K562 (cell line): Measurements from ENCODE around the gene TSPOAP1. TPM values are rescaled to one million over a fixed set of nuclear protein-coding genes. Genes with fewer than 3 reads are reported as not detected.

Source experiments
- ARNT ChIP-seq, 2 experiments: fragments of 450-650 bp; IDR thresholded peaks; 2 replicates each; pipeline ENCODE4 v1.6.1; 2016; ENCODE audit warnings: mild to moderate bottlenecking in 1 of 2
- CBX5 ChIP-seq: IDR thresholded peaks from 2 replicates; pipeline ENCODE4 v1.6.1; 2014; ENCODE audit warnings: low read depth, borderline replicate concordance
- E2F6 ChIP-seq, 2 experiments: IDR thresholded peaks; 2 replicates each; pipeline ENCODE4 v1.6.1; 2011; ENCODE audit warnings: borderline replicate concordance in 1 of 2, control low read depth in 1 of 2, low read depth in 1 of 2, low read length in 1 of 2, mild to moderate bottlenecking in 1 of 2, mixed read lengths in 1 of 2, moderate library complexity in 1 of 2; ENCODE audit not compliant: insufficient read depth in 1 of 2, insufficient read length in 1 of 2, poor library complexity in 1 of 2, severe bottlenecking in 1 of 2; ENCODE audit errors: extremely low read depth in 1 of 2
- MAZ ChIP-seq, 2 experiments: fragments of 450-650 bp in 1 of 2; sonication (generic) in 1 of 2; formaldehyde crosslinking; IDR thresholded peaks in 1 of 2; conservative IDR thresholded peaks in 1 of 2; 2 replicates each; pipeline versions ENCODE4 v1.4.0 to v1.5.0; 2020; ENCODE audit warnings: mild to moderate bottlenecking in 1 of 2, missing genetic modification reagents in 1 of 2
- NFE2L1 ChIP-seq: fragments of 450-650 bp; IDR thresholded peaks from 2 replicates; pipeline ENCODE4 v1.6.1; 2016; ENCODE audit warnings: missing genetic modification characterization, low read depth, mild to moderate bottlenecking, missing compliant biosample characterization, moderate library complexity, borderline replicate concordance
- polyA plus RNA-seq, 8 experiments: library from polyadenylated mRNA; depleted of rRNA in 4 of 8; stranded (reverse) in 5 of 8; unstranded in 3 of 8; fragments of >200 nt; fragmentation: Nextera tagmentation in 2 of 8; fragmentation: Illumina TruSeq in 1 of 8; extraction: Ambion mirVana in 2 of 8; extraction: Trizol in 1 of 8; gene quantifications; 2 replicates each; pipeline versions ENCODE4 v1.2.1 to v1.2.3, GENCODE V29; 2011 to 2014; ENCODE audit warnings: inconsistent platforms in 1 of 8, missing spikeins in 1 of 8
- total RNA-seq, 7 experiments: library from RNA; depleted of rRNA in 6 of 7; stranded (reverse); fragments of >200 nt in 6 of 7; fragmentation: Illumina TruSeq in 2 of 7; extraction: Trizol in 2 of 7; gene quantifications; 2 replicates each; pipeline versions ENCODE4 v1.2.1 to v1.2.3, GENCODE V29; 2011 to 2021; ENCODE audit warnings: low replicate concordance in 1 of 7
- TF ChIP-seq, protein P1 (sequence below): fragments of 450-650 bp; IDR thresholded peaks from 2 replicates; pipeline ENCODE4 v1.6.1; 2016; ENCODE audit warnings: mild to moderate bottlenecking, moderate library complexity
- TF ChIP-seq, protein P2 (sequence below): fragments of 250-450 bp; sonication (Bioruptor Pico); IDR thresholded peaks from 2 replicates; pipeline ENCODE4 v1.4.0; 2020

TSPOAP1 gene
- total and polyA plus RNA-seq, 9 of the 15 experiments (the other 6 are each of a cell fraction or from before 2014, with no cell fraction given) = 0.87 to 3.9 (median 1.8) TPM; not detected in 2

GRCh38 chr17:58364270-58364942 lies 35.8 kb upstream of the TSPOAP1 start (continued):
- TF ChIP-seq E2F6 (IDR thresholded peaks at IDR 0.05; ENCODE audit: borderline replicate concordance in 1 of 2, extremely low read depth in 1 of 2, insufficient read depth in 1 of 2, insufficient read length in 1 of 2, low read depth in 1 of 2, low read length in 1 of 2, poor library complexity in 1 of 2, severe bottlenecking in 1 of 2) = no peak
- no peak for TF ChIP-seq CBX5
- TF ChIP-seq, protein P1, sequence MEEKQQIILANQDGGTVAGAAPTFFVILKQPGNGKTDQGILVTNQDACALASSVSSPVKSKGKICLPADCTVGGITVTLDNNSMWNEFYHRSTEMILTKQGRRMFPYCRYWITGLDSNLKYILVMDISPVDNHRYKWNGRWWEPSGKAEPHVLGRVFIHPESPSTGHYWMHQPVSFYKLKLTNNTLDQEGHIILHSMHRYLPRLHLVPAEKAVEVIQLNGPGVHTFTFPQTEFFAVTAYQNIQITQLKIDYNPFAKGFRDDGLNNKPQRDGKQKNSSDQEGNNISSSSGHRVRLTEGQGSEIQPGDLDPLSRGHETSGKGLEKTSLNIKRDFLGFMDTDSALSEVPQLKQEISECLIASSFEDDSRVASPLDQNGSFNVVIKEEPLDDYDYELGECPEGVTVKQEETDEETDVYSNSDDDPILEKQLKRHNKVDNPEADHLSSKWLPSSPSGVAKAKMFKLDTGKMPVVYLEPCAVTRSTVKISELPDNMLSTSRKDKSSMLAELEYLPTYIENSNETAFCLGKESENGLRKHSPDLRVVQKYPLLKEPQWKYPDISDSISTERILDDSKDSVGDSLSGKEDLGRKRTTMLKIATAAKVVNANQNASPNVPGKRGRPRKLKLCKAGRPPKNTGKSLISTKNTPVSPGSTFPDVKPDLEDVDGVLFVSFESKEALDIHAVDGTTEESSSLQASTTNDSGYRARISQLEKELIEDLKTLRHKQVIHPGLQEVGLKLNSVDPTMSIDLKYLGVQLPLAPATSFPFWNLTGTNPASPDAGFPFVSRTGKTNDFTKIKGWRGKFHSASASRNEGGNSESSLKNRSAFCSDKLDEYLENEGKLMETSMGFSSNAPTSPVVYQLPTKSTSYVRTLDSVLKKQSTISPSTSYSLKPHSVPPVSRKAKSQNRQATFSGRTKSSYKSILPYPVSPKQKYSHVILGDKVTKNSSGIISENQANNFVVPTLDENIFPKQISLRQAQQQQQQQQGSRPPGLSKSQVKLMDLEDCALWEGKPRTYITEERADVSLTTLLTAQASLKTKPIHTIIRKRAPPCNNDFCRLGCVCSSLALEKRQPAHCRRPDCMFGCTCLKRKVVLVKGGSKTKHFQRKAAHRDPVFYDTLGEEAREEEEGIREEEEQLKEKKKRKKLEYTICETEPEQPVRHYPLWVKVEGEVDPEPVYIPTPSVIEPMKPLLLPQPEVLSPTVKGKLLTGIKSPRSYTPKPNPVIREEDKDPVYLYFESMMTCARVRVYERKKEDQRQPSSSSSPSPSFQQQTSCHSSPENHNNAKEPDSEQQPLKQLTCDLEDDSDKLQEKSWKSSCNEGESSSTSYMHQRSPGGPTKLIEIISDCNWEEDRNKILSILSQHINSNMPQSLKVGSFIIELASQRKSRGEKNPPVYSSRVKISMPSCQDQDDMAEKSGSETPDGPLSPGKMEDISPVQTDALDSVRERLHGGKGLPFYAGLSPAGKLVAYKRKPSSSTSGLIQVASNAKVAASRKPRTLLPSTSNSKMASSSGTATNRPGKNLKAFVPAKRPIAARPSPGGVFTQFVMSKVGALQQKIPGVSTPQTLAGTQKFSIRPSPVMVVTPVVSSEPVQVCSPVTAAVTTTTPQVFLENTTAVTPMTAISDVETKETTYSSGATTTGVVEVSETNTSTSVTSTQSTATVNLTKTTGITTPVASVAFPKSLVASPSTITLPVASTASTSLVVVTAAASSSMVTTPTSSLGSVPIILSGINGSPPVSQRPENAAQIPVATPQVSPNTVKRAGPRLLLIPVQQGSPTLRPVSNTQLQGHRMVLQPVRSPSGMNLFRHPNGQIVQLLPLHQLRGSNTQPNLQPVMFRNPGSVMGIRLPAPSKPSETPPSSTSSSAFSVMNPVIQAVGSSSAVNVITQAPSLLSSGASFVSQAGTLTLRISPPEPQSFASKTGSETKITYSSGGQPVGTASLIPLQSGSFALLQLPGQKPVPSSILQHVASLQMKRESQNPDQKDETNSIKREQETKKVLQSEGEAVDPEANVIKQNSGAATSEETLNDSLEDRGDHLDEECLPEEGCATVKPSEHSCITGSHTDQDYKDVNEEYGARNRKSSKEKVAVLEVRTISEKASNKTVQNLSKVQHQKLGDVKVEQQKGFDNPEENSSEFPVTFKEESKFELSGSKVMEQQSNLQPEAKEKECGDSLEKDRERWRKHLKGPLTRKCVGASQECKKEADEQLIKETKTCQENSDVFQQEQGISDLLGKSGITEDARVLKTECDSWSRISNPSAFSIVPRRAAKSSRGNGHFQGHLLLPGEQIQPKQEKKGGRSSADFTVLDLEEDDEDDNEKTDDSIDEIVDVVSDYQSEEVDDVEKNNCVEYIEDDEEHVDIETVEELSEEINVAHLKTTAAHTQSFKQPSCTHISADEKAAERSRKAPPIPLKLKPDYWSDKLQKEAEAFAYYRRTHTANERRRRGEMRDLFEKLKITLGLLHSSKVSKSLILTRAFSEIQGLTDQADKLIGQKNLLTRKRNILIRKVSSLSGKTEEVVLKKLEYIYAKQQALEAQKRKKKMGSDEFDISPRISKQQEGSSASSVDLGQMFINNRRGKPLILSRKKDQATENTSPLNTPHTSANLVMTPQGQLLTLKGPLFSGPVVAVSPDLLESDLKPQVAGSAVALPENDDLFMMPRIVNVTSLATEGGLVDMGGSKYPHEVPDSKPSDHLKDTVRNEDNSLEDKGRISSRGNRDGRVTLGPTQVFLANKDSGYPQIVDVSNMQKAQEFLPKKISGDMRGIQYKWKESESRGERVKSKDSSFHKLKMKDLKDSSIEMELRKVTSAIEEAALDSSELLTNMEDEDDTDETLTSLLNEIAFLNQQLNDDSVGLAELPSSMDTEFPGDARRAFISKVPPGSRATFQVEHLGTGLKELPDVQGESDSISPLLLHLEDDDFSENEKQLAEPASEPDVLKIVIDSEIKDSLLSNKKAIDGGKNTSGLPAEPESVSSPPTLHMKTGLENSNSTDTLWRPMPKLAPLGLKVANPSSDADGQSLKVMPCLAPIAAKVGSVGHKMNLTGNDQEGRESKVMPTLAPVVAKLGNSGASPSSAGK = peak; percentile 35; the same call in 1 of the 2 replicates
- TF ChIP-seq MAZ (CRISPR knock-in tag; conservative IDR thresholded peaks at IDR 0.05 in 1 of 2, IDR thresholded peaks at IDR 0.05 in 1 of 2) = peak; percentile 60 to 78; a peak in 3 of 4 replicates
- no peak for TF ChIP-seq NFE2L1 (tag)
- TF ChIP-seq ARNT (IDR thresholded peaks at IDR 0.05) = peak; percentile 67 to 76; a peak in 1 of 4 replicates
- TF ChIP-seq, protein P2, sequence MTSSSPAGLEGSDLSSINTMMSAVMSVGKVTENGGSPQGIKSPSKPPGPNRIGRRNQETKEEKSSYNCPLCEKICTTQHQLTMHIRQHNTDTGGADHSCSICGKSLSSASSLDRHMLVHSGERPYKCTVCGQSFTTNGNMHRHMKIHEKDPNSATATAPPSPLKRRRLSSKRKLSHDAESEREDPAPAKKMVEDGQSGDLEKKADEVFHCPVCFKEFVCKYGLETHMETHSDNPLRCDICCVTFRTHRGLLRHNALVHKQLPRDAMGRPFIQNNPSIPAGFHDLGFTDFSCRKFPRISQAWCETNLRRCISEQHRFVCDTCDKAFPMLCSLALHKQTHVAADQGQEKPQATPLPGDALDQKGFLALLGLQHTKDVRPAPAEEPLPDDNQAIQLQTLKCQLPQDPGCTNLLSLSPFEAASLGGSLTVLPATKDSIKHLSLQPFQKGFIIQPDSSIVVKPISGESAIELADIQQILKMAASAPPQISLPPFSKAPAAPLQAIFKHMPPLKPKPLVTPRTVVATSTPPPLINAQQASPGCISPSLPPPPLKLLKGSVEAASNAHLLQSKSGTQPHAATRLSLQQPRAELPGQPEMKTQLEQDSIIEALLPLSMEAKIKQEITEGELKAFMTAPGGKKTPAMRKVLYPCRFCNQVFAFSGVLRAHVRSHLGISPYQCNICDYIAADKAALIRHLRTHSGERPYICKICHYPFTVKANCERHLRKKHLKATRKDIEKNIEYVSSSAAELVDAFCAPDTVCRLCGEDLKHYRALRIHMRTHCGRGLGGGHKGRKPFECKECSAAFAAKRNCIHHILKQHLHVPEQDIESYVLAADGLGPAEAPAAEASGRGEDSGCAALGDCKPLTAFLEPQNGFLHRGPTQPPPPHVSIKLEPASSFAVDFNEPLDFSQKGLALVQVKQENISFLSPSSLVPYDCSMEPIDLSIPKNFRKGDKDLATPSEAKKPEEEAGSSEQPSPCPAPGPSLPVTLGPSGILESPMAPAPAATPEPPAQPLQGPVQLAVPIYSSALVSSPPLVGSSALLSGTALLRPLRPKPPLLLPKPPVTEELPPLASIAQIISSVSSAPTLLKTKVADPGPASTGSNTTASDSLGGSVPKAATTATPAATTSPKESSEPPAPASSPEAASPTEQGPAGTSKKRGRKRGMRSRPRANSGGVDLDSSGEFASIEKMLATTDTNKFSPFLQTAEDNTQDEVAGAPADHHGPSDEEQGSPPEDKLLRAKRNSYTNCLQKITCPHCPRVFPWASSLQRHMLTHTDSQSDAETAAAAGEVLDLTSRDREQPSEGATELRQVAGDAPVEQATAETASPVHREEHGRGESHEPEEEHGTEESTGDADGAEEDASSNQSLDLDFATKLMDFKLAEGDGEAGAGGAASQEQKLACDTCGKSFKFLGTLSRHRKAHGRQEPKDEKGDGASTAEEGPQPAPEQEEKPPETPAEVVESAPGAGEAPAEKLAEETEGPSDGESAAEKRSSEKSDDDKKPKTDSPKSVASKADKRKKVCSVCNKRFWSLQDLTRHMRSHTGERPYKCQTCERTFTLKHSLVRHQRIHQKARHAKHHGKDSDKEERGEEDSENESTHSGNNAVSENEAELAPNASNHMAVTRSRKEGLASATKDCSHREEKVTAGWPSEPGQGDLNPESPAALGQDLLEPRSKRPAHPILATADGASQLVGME (CRISPR knock-in tag) = no peak
